ENCODE results near the gene NAV2. TPM values are rescaled to one million over a fixed set of nuclear protein-coding genes. Genes with fewer than 3 reads are reported as not detected.

Gene NAV2
- total RNA-seq, 1 experiment from 2014 or later, result 46.3 TPM

DNA sequence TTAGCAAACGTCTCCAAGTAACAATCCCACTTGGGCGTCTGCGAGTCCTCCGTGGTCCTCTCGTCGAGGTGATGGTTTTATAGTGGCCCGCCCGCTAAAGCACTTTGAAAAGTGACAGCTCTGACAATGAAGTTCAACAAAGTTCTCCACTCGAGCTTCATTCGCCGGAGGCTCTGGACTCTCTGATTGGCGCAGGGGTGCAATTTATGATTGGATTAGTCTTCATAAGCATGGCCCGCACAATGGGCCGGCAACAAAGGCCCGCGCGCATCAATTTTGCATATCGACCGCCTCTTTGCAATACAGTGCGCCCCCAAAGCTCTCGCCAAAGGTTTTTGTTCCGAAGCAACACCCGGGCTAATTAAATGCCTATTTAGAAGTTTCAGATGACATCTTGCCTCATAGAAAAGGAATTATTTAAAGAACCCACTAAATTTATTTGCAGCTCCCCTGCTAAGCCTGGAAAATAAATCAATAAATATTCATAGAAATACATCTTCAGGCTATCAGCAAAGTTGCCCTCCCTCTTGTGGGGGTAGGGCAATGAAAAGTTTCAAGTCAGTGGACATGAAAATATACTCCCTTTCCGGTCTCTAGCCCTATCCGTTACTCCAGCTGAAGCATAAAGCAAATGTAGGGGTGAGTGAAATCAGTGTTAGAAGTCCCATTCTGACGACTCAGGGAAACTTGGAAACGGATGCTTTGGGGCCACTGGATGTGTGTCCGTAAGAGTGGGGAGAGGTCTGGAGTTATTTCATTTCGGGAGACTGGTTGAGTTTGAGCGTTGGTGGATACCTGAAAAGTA is 448.0 kb downstream of the NAV2 start, which contains the start of gene DBX1:
Gene DBX1 (minus strand): TSS at position 51 of the 805 bp plus-strand sequence. CDS start 151 bp downstream, outside the sequence.
- DNase-seq, result no peak

More for the DNA sequence above, 448.0 kb downstream of the NAV2 start, which contains the start of gene DBX1:
- Mint-ChIP-seq H3K4me1 (peaks cover 67 to 83% of the 10 kb centered on the region in 2 experiments), H3K27ac (no peak within 1 kb of the TSS), H3K36me3 (ENCODE audit: insufficient read depth in 1 of 3, low read depth in 3 of 3) (no peaks in the 10 kb centered on the region; a peak in 2 of 7 replicates), H3K9me3 (peaks cover 0 to 4% of the 10 kb centered on the region in 2 experiments; a peak in 1 of 5 replicates), H3K27me3 (ENCODE audit: low read depth) (peaks cover 100% of the 10 kb centered on the region), H3K4me3 (peak within 1 kb of the TSS; percentile 36 to 91)
- Histone ChIP-seq H2BK5ac (ENCODE audit: insufficient read length, low read length) (no peak within 1 kb of the TSS), H3K4ac (ENCODE audit: low read depth, low read length) (no peak within 1 kb of the TSS), H2BK15ac (ENCODE audit: low read depth, low read length) (no peak within 1 kb of the TSS), H3K4me1 (ENCODE audit: insufficient read depth, low read length) (peaks cover 4% of the 10 kb centered on the region; the same call in 1 of the 2 replicates), H4K8ac (replicated peaks; ENCODE audit: insufficient read length, low read depth, low read length) (no peak within 1 kb of the TSS), H3K4me2 (ENCODE audit: insufficient read depth, insufficient read length, low read length) (peak within 1 kb of the TSS; percentile 51), H4K91ac (ENCODE audit: insufficient read length, low read depth, low read length) (no peak within 1 kb of the TSS), H2AK5ac (ENCODE audit: insufficient read length, low read length) (no peak within 1 kb of the TSS), H3K79me2 (ENCODE audit: insufficient read depth, low read length) (no peaks in the 10 kb centered on the region), H3K23me2 (ENCODE audit: insufficient read length, low read depth, low read length, poor library complexity, severe bottlenecking) (peaks cover 14% of the 10 kb centered on the region), H3K79me1 (ENCODE audit: insufficient read depth, low read depth, low read length, poor library complexity, severe bottlenecking) (no peaks in the 10 kb centered on the region), H3K14ac (ENCODE audit: insufficient read depth, low read length) (no peak within 1 kb of the TSS), H3K23ac (ENCODE audit: insufficient read length, low read depth, low read length) (no peak within 1 kb of the TSS), H3T11ph (ENCODE audit: low read length) (no peak within 1 kb of the TSS), H3K56ac (ENCODE audit: insufficient read length, low read depth, low read length) (no peak within 1 kb of the TSS), H4K5ac (ENCODE audit: insufficient read length, low read depth, low read length) (no peak within 1 kb of the TSS), H2BK120ac (ENCODE audit: low read depth, low read length, poor library complexity, severe bottlenecking) (no peak within 1 kb of the TSS), H3K27me3 (ENCODE audit: insufficient read depth, low read length) (peaks cover 91% of the 10 kb centered on the region), H3K9ac (ENCODE audit: extremely low read depth, insufficient read length, low read length) (no peak within 1 kb of the TSS), H4K20me1 (ENCODE audit: control insufficient read depth, insufficient read depth, insufficient read length) (peaks cover 6% of the 10 kb centered on the region), H3K27ac (ENCODE audit: insufficient read length, low read depth, low read length) (no peak within 1 kb of the TSS), H3K9me3 (ENCODE audit: control insufficient read depth, low read depth, low read length) (no peaks in the 10 kb centered on the region), H2BK20ac (ENCODE audit: low read depth, low read length, poor library complexity, severe bottlenecking) (no peak within 1 kb of the TSS), H2BK12ac (ENCODE audit: insufficient read length, low read depth, low read length) (no peak within 1 kb of the TSS), H2AFZ (ENCODE audit: low read length) (no peak within 1 kb of the TSS), H3K18ac (ENCODE audit: insufficient read length, low read depth, low read length) (no peak within 1 kb of the TSS)
- TF ChIP-seq, protein P1, sequence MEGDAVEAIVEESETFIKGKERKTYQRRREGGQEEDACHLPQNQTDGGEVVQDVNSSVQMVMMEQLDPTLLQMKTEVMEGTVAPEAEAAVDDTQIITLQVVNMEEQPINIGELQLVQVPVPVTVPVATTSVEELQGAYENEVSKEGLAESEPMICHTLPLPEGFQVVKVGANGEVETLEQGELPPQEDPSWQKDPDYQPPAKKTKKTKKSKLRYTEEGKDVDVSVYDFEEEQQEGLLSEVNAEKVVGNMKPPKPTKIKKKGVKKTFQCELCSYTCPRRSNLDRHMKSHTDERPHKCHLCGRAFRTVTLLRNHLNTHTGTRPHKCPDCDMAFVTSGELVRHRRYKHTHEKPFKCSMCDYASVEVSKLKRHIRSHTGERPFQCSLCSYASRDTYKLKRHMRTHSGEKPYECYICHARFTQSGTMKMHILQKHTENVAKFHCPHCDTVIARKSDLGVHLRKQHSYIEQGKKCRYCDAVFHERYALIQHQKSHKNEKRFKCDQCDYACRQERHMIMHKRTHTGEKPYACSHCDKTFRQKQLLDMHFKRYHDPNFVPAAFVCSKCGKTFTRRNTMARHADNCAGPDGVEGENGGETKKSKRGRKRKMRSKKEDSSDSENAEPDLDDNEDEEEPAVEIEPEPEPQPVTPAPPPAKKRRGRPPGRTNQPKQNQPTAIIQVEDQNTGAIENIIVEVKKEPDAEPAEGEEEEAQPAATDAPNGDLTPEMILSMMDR (conservative IDR thresholded peaks at IDR 0.05), result no peak
- no CpG with 5 or more reads among the region's 30 CpGs for WGBS (ENCODE audit: extremely low coverage, insufficient read length, low lambda C conversion rate)
